Mucosa of gallbladder (tissue), 1 donor: ENCODE measurements around the gene PDS5A. TPM values are rescaled to one million over a fixed set of nuclear protein-coding genes. Genes with fewer than 3 reads are reported as not detected.
"Not testable (repeated sequence)": the region's sequence is repeated elsewhere in the genome, so short reads cannot be mapped to it uniquely, and the experiment has no call there.

Experiments
- DNase-seq: peaks from one replicate; pipeline ENCODE4 v3.0.0-alpha.2; 2020; ENCODE audit warnings: low spot score
- total RNA-seq: library from RNA; stranded (reverse); gene quantifications from one replicate; pipeline ENCODE4 v1.2.1, GENCODE V29; 2021
- donor health status: DM: no; HTN: no; CAD: no.

PDS5A gene
- total RNA-seq, 1 donor from 2014 or later = 53.5 TPM

- no peak for DNase-seq
These were observed 78.4 kb downstream of the PDS5A start for GRCh38 chr4:39899291-39899690.

- no peak for DNase-seq
These were observed 79.7 kb downstream of the PDS5A start for GRCh38 chr4:39898015-39898414.

- no peak for DNase-seq
These were observed 84.0 kb downstream of the PDS5A start for GRCh38 chr4:39893693-39894072.

- no peak for DNase-seq
These were observed 84.6 kb downstream of the PDS5A start for GRCh38 chr4:39892988-39893692.

- no peak for DNase-seq
These were observed 88.5 kb downstream of the PDS5A start for GRCh38 chr4:39889226-39889625.

- no peak for DNase-seq
These were observed 89.2 kb downstream of the PDS5A start for GRCh38 chr4:39888541-39888940.

- DNase-seq = no peak
These were observed 94.1 kb downstream of the PDS5A start for GRCh38 chr4:39883646-39884045.

- DNase-seq = no peak
These were observed 95.9 kb downstream of the PDS5A start for GRCh38 chr4:39881789-39882188.

- DNase-seq = no peak
These were observed 99.7 kb downstream of the PDS5A start for GRCh38 chr4:39877971-39878370.

- DNase-seq = no peak
These were observed 103.9 kb downstream of the PDS5A start for GRCh38 chr4:39873823-39874222.

- no peak for DNase-seq
These were observed 112.4 kb downstream of the PDS5A start for GRCh38 chr4:39865280-39865679.

GRCh38 chr4:39864391-39864790 is 113.3 kb downstream of the PDS5A start:
- DNase-seq = no peak

- DNase-seq = no peak
These were observed 116.9 kb downstream of the PDS5A start for GRCh38 chr4:39860804-39861203.

- DNase-seq = no peak
These were observed 121.7 kb downstream of the PDS5A start for GRCh38 chr4:39855909-39856512.

- DNase-seq = no peak
These were observed 125.1 kb downstream of the PDS5A start for GRCh38 chr4:39852636-39853035.

GRCh38 chr4:39850727-39851126 is 127.0 kb downstream of the PDS5A start:
- DNase-seq = no peak

- DNase-seq = no peak
These were observed 131.0 kb downstream of the PDS5A start for GRCh38 chr4:39846705-39847104.

- no peak for DNase-seq
These were observed 131.6 kb downstream of the PDS5A start for GRCh38 chr4:39846120-39846519.

- no peak for DNase-seq
These were observed 135.8 kb downstream of the PDS5A start for GRCh38 chr4:39841894-39842293.

- DNase-seq = not testable (repeated sequence)
These were observed 137.2 kb downstream of the PDS5A start for GRCh38 chr4:39840516-39840915.

- no peak for DNase-seq
These were observed 137.7 kb downstream of the PDS5A start for GRCh38 chr4:39840027-39840426.

GRCh38 chr4:39838431-39838830 is 139.3 kb downstream of the PDS5A start:
- not testable (repeated sequence) for DNase-seq

GRCh38 chr4:39834269-39834668 is 143.4 kb downstream of the PDS5A start:
- DNase-seq = no peak

GRCh38 chr4:39825741-39826231 is 151.9 kb downstream of the PDS5A start:
- no peak for DNase-seq
